ENCODE measurements around the gene MX2.
"Not testable (repeated sequence)": the region's sequence is repeated elsewhere in the genome, so short reads cannot be mapped to it uniquely, and the experiment has no call there.

Gene MX2

DNA sequence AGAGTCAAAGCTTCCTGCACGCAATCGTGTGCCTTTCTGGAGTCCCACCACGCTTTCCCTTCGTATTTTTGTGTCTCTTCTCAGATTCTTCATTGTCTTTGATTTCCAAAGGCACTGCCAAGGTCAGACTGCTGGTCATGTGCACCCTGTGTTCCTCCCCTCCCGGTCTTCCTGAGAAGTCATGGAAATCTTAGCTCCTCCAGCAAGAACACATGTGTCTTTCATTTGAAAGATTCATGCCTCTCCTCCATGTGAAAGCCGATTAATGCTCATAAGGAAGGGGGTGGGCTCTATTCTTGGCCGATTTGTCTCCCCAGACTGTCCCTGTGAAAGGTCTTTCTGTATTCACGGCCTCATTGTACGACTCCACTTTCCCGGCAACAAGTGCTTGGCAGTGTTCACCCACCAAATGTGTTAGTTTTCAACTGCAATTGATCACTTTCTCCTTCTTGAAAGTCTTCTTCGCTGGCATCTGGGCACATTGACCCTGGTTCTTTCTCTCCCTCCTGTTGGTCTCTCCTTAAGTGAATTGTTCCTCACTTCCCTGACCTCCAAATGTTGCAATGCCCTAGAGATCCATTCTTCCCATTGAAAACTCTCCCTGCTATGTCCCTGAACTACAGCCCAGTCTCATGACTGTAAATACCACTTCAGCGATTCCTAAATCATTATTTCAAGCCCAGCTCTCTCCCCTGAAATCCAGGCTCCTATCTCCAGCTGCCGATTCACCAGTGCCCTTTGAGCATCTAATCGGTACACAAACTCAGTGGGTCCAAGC lies 25.4 kb downstream of the MX2 start:
- no peak for DNase-seq (ENCODE audit: low read depth in 2 of 2)

DNA sequence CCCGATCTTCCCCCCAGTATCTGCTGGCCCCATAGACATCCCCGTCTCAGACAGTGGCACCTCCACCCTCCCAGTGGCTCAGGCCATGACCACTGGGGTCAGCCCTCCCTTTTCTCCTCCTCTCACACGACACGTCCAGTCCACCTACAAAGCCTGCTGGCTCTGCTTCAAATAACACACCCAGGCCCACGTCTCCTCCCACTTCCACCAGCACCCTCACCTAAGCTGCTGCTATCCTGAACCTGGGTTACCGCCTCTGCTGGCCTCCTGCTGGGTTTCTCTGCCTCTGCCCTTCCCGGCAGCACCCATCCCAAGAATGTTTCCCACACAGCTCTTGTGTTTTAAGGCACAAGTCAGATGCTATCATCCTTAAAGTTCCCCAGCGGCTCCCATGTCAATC lies 26.0 kb downstream of the MX2 start:
- DNase-seq (ENCODE audit: low read depth in 2 of 2) = no peak

DNA sequence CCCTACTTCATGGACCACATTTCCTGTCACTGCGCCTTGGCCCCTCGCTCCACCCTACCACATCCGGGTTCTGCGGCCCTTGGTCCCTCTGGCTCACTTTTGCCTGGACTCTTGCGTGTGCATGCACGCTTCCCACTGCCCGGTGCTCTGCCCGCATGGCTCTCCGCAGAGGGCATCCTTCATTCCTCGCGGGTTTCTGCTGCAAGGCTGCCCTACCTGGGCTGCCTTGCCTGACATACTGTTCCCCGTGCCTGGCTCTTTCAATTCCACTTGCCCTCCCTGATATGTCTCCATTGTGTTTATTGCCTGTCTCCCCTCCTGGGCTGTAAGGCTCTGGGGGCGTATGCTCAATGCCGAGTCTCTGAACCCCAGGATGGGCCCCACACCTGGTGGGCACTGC lies 26.4 kb downstream of the MX2 start:
- DNase-seq (ENCODE audit: low read depth in 2 of 2) = no peak

DNA sequence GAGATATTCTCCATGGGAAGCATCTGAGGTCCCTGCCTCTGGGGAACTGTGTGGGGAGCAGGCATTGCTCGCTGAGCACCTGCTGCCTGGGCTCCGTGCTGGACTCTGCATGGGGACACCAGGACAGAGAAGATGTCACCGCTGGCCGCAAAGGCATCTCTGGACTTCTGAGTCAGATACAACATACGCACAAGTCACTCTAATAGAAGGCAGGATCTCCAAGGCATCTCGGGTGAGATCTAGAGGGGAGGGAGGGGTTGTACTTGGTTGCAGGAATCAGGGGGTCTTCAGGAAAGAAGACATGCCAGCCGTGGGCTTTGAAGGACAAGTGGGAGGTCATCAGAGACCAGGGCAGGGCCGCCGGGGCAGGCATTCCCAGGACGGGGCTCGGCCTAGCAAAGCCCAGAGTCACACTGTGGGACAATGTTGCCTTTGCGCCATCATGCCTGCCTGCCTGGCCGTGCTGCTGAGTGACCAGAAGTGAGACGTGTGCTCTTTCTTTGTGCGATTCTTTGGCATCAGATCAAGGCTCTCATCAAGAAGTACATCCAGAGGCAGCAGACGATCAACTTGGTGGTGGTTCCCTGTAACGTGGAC lies 28.3 kb downstream of the MX2 start:
- no peak for DNase-seq (ENCODE audit: low read depth in 2 of 2)

DNA sequence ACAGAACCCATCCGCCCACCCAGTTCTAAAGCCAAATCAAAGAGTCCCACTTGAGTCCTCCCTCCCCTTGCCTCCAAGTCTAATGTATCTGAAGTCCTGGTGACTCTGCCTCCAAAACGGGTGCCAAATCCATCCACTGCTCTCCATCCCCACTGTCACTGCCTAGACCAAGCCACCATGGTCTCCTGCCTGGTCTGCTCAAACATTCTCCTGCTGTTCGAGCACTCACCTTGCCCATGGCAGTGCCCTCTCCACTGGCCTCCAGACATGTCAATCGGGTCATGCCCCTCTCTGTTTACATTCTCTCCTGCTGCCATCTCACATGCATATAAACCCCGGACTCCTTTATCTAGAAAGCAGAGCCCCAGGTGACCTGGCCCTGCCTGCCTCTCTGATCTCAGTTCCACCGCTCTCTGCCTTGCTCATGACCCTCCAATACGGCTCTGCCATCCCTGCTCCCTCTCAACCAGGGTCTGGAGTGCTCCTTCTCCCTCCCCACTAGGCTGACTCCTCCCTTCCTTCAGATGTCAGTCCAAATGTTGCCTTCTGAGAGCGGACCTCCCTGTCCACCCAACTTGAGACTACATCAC lies 32.1 kb downstream of the MX2 start:
- DNase-seq (ENCODE audit: low read depth in 2 of 2) = no peak

DNA sequence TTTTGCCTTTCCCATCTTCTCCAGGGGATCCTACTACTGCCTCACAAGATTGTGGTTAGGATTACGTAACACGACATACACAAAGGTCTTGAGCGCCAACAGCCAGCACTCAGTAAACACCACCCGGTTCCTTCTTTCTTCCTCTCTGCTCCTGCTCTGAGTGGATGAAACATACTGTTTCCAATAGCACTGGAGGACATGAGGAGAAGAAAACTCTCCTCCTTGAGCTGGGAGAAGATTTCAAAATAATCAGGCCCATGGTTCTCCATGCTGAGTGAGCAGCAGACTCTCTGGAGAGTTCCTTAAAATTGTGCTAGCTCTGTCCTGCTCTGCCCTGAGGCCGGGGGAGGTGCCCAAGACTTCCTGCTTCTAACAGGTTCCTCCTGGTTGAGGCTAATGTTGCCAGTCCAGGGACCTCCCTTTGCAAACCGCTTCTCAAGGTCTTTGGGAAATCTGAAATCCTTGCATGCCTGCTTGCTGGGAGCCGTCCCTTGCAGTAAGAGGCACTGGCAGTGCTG lies 34.8 kb downstream of the MX2 start:
- no peak for DNase-seq (ENCODE audit: low read depth in 2 of 2)

DNA sequence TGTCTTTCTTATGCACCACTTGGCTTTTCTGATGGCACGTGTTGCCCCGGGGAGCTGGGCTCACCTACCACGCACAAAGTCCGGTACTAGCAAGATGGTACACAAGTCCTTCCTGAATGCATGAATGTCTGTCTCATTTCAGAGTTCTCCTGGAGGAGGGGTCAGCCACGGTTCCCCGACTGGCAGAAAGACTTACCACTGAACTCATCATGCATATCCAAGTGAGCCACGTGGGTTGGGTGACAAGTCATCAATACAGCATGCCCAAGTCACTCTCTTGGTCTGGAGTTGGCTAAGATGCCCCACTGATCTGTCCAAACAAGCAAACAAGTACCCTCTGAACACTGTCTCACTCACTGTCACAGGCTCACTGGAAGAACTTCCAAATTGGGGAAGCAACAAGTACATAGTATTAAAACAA lies 35.7 kb downstream of the MX2 start:
- no peak for DNase-seq (ENCODE audit: low read depth in 2 of 2)

DNA sequence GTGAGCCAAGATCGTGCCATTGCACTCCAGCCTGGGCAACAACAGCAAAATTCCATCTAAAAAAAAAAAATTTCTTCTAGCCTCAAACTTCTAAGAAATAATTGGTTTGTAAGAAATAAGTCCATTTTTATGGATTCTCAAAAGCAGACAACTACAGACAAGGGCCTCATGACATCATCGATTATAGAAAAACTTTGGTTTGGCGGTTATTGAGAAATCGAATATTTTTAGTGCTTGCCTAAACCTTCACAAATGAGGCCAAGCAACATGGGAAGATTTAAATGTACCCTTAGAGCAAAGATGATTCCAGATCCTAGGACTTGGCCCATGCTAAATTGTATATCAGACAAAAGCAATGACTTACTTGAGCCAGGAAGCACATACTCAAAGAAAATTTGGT lies 36.4 kb downstream of the MX2 start:
- no peak for DNase-seq (ENCODE audit: low read depth in 2 of 2)

DNA sequence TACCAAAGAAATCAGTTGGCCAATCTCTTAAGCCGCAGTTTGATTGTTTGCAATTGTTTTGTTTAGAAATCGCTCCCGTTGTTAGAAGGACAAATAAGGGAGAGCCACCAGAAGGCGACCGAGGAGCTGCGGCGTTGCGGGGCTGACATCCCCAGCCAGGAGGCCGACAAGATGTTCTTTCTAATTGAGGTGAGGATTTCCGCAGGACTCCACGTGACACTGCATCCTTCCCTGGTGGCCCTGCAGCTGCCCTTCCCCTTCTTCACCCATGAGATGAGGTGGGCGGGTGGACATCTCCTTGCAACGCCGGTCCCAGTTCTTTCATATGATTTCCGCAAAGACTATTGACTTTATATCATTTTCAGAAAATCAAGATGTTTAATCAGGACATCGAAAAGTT lies 37.0 kb downstream of the MX2 start:
- no peak for DNase-seq (ENCODE audit: low read depth in 2 of 2)

DNA sequence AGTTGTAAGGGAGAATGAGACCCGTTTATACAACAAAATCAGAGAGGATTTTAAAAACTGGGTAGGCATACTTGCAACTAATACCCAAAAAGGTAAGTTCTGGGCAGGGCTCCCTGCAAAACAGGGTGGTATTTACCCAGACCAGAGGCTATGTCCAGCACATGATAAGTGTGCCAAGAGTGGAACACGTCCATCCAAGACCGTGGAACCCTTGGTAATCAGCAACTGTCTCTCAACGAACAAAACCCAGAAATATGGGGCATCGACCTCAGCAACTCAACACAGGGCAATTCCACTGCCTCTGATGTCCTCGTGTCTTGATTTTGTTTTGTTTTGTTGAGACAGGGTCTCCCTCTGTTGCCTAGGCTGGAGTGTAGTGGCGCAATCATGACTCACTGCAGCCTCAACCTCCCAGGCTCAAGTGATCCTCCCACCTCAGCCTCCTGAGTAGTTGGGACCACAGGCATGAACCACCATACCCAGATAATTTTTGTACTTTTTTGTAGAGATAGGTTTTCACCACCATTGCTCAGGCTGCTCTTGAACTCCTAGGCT lies 37.5 kb downstream of the MX2 start:
- DNase-seq (ENCODE audit: low read depth in 2 of 2) = no peak

DNA sequence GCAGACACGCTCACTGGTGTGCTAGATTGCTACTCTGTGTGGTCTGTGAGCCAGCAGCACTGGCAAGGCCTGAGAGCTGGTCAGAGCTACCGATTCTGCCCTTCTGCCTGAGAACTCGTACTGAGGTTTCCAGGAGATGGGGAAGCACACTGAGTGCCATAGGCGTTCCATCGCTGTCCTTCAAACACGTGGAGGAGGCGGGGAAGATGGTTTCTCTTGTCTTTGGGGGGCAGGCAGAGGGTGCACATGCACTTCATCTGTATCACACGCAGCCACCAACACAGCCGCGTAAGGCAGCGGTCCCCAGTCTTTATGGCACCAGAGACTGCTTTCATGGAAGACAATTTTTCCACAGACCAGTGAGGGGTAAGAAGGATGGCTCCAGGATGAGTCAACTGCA lies 40.4 kb downstream of the MX2 start:
- DNase-seq (ENCODE audit: low read depth in 2 of 2) = no peak

DNA sequence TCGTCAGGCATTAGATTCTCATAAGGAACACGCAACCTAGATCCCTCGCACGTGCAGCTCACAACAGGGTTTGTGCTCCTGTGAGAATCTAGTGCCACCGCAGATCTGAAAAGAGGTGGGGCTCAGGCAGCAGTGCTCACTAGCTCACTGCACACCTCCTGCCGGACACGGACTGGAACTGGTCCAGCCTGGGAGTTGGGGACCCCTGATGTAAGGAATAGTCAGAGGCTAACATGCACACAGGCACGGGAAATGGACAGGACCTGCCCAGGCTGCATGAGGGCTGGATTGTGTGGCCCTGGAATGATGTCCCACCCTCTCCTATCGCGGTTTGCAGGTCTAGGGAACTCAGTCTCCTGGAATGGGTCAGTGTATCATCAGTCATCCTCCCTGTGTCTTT lies 41.0 kb downstream of the MX2 start:
- no peak for DNase-seq (ENCODE audit: low read depth in 2 of 2)

DNA sequence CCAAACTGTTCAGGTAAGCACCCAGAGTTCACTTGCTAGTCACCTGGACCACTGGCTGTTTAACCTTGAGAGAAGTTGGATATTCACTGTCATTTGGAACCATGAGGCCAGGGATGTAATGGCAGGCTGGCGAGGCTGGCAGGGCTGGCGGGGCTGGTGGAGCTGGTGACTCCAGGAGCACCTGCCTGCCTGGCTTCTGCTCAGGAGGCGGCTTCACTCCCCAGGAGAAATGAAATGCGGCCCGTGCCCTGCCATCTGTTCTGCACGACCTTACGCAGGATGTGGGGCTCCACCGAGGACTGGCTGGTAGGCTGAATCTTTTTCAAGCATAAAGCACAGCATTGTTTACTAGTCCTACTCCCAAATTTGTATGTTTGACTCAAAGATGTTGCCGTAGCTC lies 41.5 kb downstream of the MX2 start:
- no peak for DNase-seq (ENCODE audit: low read depth in 2 of 2)

DNA sequence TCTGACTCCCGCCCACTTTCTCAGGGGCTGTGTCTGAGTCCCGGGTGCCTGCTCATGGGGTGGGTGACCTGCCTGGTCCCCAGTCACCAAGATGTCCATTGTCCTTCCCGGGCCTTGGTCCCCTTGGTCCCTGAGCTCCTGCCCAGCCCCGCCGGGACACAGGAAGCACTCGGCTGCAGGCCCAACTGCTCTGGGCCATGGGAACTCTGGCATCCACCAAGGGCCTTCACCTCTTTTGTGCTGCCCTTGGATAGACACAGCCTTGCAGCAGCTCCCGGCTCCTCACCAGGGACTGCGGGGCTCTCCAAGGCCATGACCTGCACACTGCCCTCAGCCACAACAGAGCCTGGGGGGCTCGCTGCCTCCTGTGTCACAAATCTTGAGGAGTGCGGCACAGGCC lies 42.1 kb downstream of the MX2 start:
- DNase-seq (ENCODE audit: low read depth in 2 of 2) = no peak

DNA sequence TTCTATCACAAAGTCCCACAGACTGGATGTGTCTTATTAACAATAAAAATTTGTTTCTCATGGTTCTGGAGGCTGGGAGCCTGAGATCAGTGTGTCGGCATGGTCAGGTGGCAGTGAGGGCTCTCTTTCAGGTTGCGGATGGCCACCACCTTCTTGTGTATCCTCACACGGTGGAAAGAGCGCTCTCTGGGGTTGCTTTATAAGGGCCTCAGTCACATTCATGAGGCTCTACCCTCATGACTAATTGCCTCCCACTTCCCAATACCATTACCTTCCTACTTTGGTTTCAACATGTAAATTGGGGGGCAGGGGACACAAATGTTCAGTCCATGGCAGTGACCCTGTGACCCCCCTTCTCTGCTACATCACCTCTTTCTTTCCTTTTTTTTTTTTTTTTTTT lies 43.5 kb downstream of the MX2 start:
- DNase-seq (ENCODE audit: low read depth in 2 of 2) = no peak

DNA sequence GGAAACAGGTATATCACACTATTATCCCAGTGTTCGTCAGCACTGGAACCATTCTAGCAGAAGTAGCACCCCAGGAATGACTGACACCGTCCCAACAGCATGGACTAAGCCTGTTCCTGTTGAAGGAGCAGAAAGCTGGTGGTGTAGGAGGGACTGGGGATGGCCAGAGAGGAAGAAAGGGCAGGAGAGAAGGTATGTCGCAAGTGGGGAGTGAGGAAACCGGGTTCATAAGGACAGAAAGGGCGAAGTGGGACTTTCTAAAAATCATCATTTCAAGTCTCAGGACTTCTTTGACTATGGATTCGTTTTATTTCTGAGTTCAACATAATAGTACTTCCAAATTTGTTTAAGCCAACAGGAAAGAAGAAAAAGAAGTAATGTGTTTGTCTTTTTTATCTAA lies 44.5 kb downstream of the MX2 start:
- DNase-seq (ENCODE audit: low read depth in 2 of 2) = no peak

DNA sequence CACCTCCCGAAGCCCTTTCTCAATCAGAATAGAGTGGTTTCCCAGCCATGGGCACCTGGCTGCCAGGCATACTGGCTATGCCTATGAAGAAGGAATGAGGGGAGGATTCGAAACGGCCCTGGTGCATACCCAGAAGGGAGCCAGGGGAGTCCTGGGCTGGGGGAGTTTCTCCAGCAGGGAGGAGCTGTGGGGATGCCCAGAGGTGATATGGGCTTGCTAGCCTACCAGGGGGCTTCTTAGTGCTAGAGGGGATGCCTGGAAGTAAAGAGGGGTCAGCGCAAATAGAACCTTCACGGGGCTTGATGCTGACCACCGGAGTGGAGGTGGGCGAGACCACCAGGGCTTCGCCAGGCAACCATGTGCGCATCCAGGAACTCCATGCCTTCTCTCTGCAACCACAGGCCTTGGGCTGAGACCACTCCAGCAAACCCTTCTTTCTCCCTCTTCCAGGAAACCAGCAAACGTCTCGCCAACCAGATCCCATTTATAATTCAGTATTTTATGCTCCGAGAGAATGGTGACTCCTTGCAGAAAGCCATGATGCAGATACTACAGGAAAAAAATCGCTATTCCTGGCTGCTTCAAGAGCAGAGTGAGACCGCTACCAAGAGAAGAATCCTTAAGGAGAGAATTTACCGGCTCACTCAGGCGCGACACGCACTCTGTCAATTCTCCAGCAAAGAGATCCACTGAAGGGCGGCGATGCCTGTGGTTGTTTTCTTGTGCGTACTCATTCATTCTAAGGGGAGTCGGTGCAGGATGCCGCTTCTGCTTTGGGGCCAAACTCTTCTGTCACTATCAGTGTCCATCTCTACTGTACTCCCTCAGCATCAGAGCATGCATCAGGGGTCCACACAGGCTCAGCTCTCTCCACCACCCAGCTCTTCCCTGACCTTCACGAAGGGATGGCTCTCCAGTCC lies 46.0 kb downstream of the MX2 start:
- DNase-seq (ENCODE audit: low read depth in 2 of 2) = no peak

DNA sequence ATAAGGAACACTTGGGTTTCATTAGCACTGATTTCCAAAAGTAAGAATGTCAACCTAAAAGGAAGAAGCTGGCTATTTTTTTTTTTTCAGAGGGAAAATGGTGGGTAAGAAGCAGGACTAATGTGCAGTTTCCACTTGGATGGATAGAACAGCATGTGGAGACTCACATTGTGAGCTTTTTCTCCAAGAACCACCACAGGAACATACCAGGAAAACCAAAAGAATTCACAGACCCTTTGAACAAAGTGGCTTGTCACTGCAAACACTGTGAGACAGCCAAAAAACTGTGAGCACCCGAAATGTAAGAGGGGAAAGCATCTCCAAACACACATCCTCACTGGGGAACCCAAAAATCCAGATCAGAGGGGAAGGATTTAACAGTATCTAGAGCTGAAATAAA lies 48.5 kb downstream of the MX2 start:
- no peak for DNase-seq (ENCODE audit: low read depth in 2 of 2)

DNA sequence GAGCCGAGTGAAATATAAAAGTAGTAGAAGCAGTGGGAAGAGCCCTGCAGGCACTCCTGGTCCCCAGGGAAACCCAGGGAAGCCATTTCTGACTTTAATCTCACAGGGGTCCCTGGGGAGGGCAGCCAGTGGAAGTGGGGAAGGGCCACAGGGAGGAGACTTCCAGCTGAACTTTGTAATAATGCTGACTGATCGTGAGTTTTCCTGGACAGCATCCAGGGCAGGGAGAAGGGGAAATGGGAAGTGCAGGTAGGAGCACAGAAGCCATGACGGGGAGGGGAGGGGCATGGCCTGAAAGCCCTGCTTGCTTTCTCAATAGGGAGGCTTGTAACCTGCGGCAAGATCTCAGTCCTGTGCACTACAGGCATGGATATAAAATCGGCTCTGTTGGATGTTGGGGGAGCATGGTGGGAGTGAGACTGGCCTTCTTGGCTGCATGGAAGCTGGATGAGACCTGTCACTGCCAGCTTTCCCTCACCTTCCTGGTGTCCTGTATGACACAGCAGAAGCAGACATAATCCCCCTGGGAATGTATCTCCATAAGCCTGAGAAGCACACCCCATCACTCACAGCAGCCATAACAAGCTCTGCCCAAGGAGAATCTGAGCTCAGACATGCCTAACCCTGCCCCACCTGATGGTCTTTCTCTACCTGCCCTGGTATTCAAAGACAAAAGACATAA lies 49.1 kb downstream of the MX2 start:
- no peak for DNase-seq (ENCODE audit: low read depth in 2 of 2)

DNA sequence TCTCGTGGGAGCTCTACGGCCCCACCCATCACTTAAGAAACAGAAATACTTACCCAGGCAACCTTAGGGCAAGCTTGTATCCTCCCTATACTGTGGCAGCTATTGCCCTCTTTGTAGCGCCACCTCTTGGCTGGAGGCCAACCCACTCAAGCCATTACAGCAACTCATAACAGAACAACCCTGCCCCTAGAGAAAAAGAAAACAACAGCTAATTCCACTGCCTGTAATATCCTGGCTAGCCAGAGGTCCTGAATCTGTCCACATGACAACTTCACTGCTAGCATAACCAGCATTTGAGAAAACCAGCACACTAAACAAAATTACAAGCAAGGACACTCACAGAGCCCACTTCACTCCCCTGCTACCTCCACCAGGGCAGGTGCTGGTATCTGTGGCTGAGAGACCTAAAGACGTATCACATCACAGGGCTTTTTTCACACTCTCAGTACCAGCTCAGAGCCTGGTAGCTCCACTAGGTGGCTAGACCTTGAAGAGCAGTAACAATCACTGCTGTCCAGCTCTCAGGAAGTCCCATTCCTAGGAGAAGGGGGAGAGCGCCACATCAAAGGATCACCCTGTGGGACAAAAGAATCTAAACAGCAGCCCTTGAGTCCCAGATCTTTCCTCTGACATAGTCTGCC lies 49.7 kb downstream of the MX2 start:
- no peak for DNase-seq (ENCODE audit: low read depth in 2 of 2)

DNA sequence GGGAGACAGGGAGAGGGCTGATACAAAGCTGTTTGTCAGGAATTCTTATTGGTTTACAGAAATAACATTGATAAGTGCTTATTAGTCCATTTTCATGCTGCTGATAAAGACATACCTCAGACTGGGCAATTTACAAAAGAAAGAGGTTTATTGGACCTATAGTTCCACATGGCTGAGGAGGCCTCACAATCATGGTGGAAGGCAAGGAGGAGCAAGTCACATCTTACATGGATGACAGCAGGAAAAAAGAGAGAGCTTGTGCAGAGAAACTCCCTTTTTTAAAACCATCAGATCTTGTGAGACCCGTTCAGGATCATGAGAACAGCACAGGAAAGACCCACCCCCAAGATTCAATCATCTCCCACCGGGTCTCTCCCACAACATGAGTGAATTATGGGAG lies 55.7 kb downstream of the MX2 start:
- not testable (repeated sequence) for DNase-seq (ENCODE audit: low read depth in 2 of 2)

Measured in stimulated activated CD4-positive, alpha-beta T cell treated with anti-CD3 and anti-CD28 coated beads, Interleukin-1b, Interleukin-23, amount 100 ng/mL, for 4 hours (primary cell).